HG02678 (cell line): ENCODE data around the gene OR52L1.

ENCODE experiments used
- ATAC-seq: cut with Tn5 transposase; IDR thresholded peaks from one replicate; pipeline ENCODE4 v1.9.1; 2021; ENCODE audit warnings: mild to moderate bottlenecking, moderate library complexity; ENCODE audit not compliant: unreplicated experiment

OR52L1 gene

GRCh38 chr11:5941951-5942350 lies 44.8 kb downstream of the OR52L1 start, which contains the start of gene OR56A3:
OR56A3 (plus strand) TSS chr11:5942251; CDS start chr11:5947347, 5,096 bp downstream.
- ATAC-seq, result no peak

GRCh38 chr11:5940748-5941147 lies 46.0 kb downstream of the OR52L1 start:
- ATAC-seq, result no peak

- no peak for ATAC-seq
Observed at GRCh38 chr11:5938603-5938965, 48.2 kb downstream of the OR52L1 start.

- ATAC-seq, result no peak
Observed at GRCh38 chr11:5937868-5938602, 48.8 kb downstream of the OR52L1 start.
